Memory B cell (primary cell): ENCODE results near the gene PLXNA2.

Experiments
- ATAC-seq: fragments of 150-1000 bp; cut with Tn5 transposase; 2 replicates; pipeline ENCODE4 v1.10.0; 2021; ENCODE audit warnings: low read depth, mild to moderate bottlenecking, moderate library complexity
- DNase-seq, 2 donors: peaks; one replicate each; pipeline ENCODE4 v3.0.0; 2022; ENCODE audit warnings: low spot score in 2 of 2
- H3K27ac Mint-ChIP-seq: one replicate; pipeline ENCODE4 v1.8.0; 2022; ENCODE audit warnings: mild to moderate bottlenecking, moderate library complexity, mixed read lengths
- H3K27me3 Mint-ChIP-seq: one replicate; pipeline ENCODE4 v1.8.0; 2022; ENCODE audit warnings: mixed read lengths
- H3K36me3 Mint-ChIP-seq: one replicate; pipeline ENCODE4 v1.8.0; 2022; ENCODE audit warnings: mild to moderate bottlenecking, mixed read lengths
- H3K4me1 Mint-ChIP-seq: one replicate; pipeline ENCODE4 v1.8.0; 2022; ENCODE audit warnings: mixed read lengths
- H3K4me3 Mint-ChIP-seq: one replicate; pipeline ENCODE4 v1.8.0; 2022; ENCODE audit warnings: mild to moderate bottlenecking, moderate library complexity, mixed read lengths
- H3K9me3 Mint-ChIP-seq: one replicate; pipeline ENCODE4 v1.8.0; 2022; ENCODE audit warnings: mixed read lengths

Gene PLXNA2

DNA sequence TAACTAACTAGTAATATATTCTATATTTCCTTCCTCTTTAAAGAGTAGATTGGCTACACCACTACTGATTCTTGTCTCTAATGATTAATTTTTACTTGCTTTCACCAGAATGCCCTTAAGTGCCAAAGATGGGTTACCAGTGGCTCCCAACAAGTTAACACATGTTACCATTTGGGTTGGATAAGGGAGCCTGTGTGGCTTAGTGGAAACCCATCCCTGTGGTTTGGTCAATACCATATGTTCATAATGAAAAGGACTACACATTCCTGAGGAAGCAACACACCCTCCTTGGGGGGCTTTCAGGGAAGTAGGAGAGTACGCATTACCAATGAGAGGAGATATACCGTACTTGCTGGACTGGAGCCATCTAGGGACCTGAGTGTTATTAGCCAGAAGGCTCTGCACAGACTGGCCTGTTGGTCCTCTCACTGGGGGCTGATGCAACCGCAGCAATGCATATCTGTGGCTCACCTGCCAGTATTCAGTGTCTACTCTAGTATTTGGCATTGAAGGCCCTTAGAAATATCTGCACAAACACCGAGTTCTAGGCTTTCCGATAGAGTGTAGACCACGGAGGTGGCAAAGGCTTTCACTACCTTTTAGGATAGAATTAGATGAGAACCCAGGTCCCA, 29.3 kb upstream of the PLXNA2 start:
- no peak overlapping the region for H3K27ac Mint-ChIP-seq
- no peaks in the 10 kb centered on the region for H3K9me3 Mint-ChIP-seq
- H3K4me3 Mint-ChIP-seq, result no peak overlapping the region
- no peak for ATAC-seq
- DNase-seq, result no peak
- peaks cover 31% of the 10 kb centered on the region for H3K27me3 Mint-ChIP-seq
- no peaks in the 10 kb centered on the region for H3K36me3 Mint-ChIP-seq
- H3K4me1 Mint-ChIP-seq, result no peaks in the 10 kb centered on the region

DNA sequence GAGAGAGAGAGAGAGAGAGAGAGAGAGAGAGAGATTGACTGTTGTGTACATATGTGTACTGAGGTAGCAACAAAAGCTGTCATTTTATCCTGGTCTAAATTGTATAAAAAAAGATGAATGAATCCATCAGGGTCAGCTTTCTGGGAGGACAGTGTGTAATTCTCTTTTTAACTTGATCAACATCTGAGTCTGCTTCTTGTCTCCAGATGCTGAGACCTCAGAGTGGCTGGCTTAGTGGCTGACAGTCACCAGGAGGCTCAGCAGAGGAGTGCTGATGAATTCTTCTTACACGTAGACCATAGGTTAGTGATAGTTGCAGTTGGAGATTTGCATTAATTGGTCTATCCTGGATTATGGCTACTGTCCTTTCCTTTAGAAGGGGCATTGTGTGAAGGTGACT, 28.5 kb upstream of the PLXNA2 start:
- no peak for ATAC-seq
- Mint-ChIP-seq H3K27me3 (peaks cover 37% of the 10 kb centered on the region), H3K9me3 (no peaks in the 10 kb centered on the region), H3K4me3 (no peak overlapping the region), H3K27ac (no peak overlapping the region), H3K4me1 (no peaks in the 10 kb centered on the region), H3K36me3 (no peaks in the 10 kb centered on the region)
- DNase-seq, result no peak

DNA sequence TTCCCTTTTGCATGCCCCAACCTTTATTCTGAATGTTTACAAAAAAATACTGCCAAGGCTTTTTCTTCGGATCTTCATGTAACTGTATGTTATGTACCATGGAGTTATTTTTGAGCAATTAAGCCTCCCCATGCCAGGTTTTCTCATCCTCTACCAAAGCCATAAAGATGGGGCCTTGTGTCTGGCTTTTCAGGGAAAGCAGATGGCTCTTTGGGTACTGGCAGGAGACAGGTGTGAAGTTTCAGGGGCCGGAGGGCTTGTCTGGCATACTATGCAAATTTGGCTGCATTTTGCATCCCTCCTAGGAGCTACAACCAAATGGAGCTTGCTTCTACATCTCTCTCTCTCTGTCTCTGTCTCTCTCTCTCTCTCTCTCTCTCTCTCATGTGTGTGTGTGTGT, 28.1 kb upstream of the PLXNA2 start:
- ATAC-seq, result no peak
- Mint-ChIP-seq H3K4me3 (no peak overlapping the region), H3K36me3 (no peaks in the 10 kb centered on the region), H3K9me3 (no peaks in the 10 kb centered on the region), H3K4me1 (no peaks in the 10 kb centered on the region), H3K27ac (no peak overlapping the region), H3K27me3 (peaks cover 36% of the 10 kb centered on the region)
- DNase-seq, result no peak

DNA sequence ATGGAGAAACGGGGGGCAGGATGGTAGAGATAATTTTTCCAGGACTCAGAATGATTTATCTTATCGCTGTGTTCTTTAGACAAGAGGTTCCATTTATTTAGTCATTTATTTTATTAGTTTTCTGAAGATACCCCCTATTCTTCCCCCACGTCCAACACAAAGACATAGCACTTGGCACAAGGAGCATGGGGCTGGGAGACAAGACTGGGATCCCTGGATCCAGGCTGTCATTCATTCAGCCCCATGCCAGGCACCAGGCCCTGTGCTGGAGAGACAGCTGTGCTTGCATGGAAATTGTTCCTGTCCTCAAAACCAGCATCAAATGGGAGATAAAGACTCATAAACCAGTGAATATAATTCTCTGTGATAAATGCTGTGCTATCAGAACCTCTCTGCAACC, 27.1 kb upstream of the PLXNA2 start:
- Mint-ChIP-seq H3K9me3 (no peaks in the 10 kb centered on the region), H3K4me1 (peaks cover 3% of the 10 kb centered on the region), H3K27ac (no peak overlapping the region), H3K36me3 (no peaks in the 10 kb centered on the region), H3K4me3 (no peak overlapping the region), H3K27me3 (peaks cover 38% of the 10 kb centered on the region)
- DNase-seq, result no peak
- no peak for ATAC-seq

DNA sequence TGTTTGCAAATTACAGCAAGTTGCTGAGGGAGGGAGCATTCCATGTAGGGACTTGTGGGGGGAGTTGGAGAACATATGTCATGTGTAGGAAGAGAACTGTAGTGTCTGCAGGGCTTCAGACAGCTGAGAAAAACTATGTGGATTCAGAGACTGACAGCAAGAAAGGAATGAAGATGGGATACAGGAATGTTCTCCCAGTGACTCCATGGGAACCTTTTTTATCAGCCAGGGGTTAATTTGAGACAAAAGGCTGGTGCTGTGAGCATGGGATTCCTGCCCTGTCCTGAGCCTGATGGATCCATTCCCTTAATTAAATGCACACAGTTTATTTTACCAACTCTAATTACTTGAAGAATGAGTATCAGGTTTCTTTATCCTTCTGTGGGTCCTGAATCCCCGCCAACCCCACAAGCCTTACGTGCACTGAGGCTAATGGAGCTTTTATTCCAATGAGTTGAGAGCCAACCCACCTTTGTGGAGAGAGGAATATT, 26.5 kb upstream of the PLXNA2 start:
- no peak for DNase-seq
- Mint-ChIP-seq H3K27ac (no peak overlapping the region), H3K9me3 (no peaks in the 10 kb centered on the region)

DNA sequence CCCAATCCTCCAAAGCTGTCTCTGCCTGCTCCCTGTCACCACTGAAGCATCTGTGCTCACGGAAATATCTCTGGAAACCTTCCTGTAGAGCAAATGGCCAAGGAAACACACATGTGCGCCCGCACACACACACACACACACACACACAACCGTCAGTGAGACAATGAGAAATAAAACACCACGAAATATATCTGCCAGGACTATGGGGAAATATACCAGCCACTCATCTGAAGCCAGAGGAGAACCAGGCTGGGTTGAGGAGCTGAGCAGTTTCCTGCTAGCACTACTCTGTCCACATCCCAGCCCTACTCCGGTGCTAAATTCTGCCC, 25.1 kb upstream of the PLXNA2 start:
- peaks cover 3% of the 10 kb centered on the region for H3K4me1 Mint-ChIP-seq
- no peak for ATAC-seq
- H3K27ac Mint-ChIP-seq, result no peak overlapping the region

More for the DNA sequence above, 26.5 kb upstream of the PLXNA2 start:
- H3K4me3 Mint-ChIP-seq, result no peak overlapping the region
- H3K4me1 Mint-ChIP-seq, result peaks cover 3% of the 10 kb centered on the region
- H3K27me3 Mint-ChIP-seq, result peaks cover 35% of the 10 kb centered on the region
- H3K36me3 Mint-ChIP-seq, result no peaks in the 10 kb centered on the region
- ATAC-seq, result no peak

DNA sequence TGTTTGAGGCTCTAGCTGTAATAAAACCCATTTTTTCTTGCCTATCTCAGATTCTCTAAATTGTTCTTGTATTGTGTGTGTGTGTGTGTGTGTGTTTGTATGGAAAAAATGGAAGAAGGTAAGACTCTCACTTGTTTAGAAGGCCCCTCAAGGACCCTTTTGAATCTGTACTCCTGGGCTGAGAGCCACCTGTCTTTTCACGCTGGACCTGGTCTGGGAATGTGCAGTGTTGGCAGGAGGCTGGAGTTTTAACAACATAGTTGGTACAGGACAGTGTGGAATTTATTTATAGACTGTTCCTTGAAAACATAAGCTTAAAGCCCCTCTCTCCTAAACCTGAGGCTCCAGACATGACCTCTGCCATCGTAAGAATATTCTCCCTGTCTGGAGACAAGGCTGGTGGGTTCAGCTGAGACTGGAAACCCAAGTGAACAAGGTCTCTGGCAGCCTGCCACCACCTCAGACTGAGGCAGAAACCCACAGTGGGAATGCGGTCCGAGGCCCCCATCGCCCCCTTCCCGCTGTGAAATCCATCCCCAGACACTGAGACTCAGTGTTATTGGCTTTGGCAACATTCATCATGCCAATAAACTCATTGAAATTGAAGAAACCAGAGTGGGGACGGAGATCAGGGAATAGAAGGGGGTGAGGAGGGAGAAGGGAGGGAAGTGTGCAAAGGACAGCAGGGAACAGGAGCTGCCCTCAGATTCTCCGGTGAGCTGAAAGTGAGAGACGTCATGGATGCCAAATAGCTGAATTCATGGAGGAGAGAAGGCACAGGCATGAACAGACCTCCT, 24.6 kb upstream of the PLXNA2 start:
- Mint-ChIP-seq H3K27ac (no peak overlapping the region), H3K4me1 (peaks cover 3% of the 10 kb centered on the region), H3K27me3 (peaks cover 34% of the 10 kb centered on the region), H3K36me3 (no peaks in the 10 kb centered on the region), H3K4me3 (no peak overlapping the region), H3K9me3 (no peaks in the 10 kb centered on the region)
- ATAC-seq (no peak), DNase-seq (no peak)

More for the DNA sequence above, 25.1 kb upstream of the PLXNA2 start:
- Mint-ChIP-seq H3K9me3 (no peaks in the 10 kb centered on the region), H3K4me3 (no peak overlapping the region), H3K27me3 (peaks cover 31% of the 10 kb centered on the region), H3K36me3 (no peaks in the 10 kb centered on the region)
- DNase-seq, result no peak

DNA sequence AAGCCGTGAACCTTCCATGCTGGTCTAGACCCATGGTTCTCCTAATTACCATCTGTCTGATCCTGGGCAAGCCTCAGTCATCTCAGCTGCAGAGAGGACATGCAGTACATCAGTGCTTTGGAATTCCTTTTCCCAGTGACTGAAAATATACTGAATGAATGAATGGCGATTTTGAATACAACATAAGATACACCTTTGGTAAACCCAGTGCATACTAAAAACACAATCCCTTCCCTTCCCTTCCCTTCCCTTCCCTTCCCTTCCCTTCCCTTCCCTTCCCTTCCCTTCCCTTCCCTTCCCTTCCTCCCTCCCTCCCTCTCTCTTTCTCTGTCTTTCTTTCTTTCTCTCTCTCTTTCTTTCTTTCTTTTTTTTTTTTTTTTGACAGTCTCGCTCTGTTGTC, 21.3 kb upstream of the PLXNA2 start:
- ATAC-seq, result no peak
- Mint-ChIP-seq H3K36me3 (no peaks in the 10 kb centered on the region), H3K4me1 (peaks cover 3% of the 10 kb centered on the region), H3K27me3 (peaks cover 33% of the 10 kb centered on the region), H3K4me3 (no peak overlapping the region), H3K9me3 (no peaks in the 10 kb centered on the region), H3K27ac (no peak overlapping the region)
- DNase-seq, result no peak

DNA sequence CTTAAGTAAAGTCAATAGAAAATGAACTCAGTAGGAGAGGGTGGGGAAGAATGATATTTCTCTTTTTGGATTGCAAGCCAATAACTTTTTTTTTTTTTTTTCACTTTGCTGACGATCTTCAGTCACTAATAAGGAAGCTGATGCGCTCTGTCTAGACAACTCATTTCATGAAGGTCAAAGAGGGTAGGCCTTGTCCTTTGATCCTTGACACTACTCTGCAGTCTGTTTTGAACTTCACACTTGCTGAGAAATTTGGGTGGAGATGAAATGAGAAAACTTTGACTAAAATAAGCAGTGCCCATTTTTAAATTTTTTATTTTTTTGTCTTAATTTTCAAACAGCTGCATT, 20.9 kb upstream of the PLXNA2 start:
- H3K27me3 Mint-ChIP-seq, result peaks cover 31% of the 10 kb centered on the region
- ATAC-seq (no peak), DNase-seq (no peak)
- no peaks in the 10 kb centered on the region for H3K9me3 Mint-ChIP-seq
- peaks cover 3% of the 10 kb centered on the region for H3K4me1 Mint-ChIP-seq
- H3K27ac Mint-ChIP-seq, result no peak overlapping the region
- no peak overlapping the region for H3K4me3 Mint-ChIP-seq
- H3K36me3 Mint-ChIP-seq, result no peaks in the 10 kb centered on the region

DNA sequence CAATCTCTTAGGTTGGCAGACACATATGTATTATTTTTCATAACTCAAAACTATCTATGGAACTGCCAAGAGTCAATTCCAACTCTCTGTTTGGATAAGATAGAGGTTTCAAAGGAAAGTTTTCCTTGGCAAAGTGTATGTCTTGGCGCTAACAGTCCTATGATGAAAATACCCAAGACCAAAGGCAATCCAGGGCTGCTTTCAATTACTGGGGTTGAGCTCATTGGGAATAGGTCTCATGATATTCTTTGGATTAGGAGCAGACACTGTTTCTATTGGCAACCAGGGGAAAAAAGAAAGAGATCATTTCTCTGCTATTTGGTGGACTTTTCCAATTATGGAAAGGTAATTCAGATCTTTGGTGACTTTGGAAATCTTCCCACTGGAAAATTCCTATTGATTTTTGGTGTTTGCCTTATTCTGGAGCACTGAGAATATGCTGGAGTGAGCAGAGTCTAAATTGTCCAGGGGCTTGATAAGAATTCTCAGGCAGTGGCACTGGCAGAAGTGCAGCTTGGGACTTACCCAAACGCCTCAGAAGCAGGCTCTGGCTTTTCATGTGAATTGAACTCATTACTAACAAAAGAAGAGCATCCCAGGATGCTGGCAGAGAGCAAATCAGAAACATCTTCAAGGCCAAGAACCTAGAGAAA, 20.4 kb upstream of the PLXNA2 start:
- Mint-ChIP-seq H3K27ac (no peak overlapping the region), H3K36me3 (no peaks in the 10 kb centered on the region), H3K4me3 (no peak overlapping the region), H3K4me1 (peaks cover 3% of the 10 kb centered on the region), H3K9me3 (peaks cover 3% of the 10 kb centered on the region), H3K27me3 (peaks cover 29% of the 10 kb centered on the region)
- DNase-seq (no peak), ATAC-seq (no peak)

DNA sequence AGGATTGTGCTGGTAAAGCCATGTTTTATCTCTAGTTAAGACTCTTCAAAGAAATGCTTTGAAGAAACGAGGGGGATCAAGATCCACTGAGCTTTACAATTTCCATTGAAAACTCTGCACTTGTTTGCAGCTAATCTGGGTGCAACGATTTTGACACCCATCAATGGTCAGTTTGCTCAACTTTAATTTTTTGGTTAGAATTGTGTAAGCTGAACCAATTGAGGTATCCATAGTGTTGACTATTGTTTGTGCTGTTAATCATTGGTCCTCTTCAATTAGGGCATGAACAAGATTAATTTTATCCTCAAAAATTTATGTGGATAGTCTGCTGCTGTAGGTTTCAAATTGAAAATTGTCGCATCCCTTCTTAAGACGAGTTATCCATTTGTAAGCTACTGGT, 17.7 kb upstream of the PLXNA2 start:
- Mint-ChIP-seq H3K4me1 (peaks cover 3% of the 10 kb centered on the region), H3K4me3 (no peak overlapping the region), H3K27ac (no peak overlapping the region), H3K27me3 (peaks cover 27% of the 10 kb centered on the region), H3K9me3 (peaks cover 6% of the 10 kb centered on the region), H3K36me3 (no peaks in the 10 kb centered on the region)
- DNase-seq (no peak), ATAC-seq (no peak)

DNA sequence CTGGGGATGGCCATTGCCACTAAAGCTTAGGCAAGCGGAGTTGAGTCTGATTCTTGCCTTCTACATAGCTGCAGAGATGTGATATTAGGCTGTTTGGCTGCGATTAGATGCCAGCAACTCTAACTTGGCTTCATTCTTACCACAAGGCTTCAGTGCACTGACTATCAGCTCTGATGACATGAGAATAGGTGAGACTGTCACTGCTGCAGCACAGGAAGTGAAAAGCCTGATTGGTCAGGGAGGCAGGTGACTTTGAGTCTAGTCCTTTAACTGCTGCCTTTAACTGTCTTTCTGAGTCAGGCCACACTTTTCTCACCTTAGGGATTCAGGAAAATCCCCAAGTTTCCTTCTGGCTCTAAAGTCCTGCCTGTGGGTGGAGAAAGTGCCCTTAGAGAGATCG, 14.1 kb upstream of the PLXNA2 start:
- Mint-ChIP-seq H3K4me3 (no peak overlapping the region), H3K27ac (no peak overlapping the region), H3K36me3 (no peaks in the 10 kb centered on the region), H3K27me3 (peaks cover 27% of the 10 kb centered on the region), H3K9me3 (peaks cover 6% of the 10 kb centered on the region), H3K4me1 (no peaks in the 10 kb centered on the region)
- no peak for DNase-seq
- no peak for ATAC-seq

DNA sequence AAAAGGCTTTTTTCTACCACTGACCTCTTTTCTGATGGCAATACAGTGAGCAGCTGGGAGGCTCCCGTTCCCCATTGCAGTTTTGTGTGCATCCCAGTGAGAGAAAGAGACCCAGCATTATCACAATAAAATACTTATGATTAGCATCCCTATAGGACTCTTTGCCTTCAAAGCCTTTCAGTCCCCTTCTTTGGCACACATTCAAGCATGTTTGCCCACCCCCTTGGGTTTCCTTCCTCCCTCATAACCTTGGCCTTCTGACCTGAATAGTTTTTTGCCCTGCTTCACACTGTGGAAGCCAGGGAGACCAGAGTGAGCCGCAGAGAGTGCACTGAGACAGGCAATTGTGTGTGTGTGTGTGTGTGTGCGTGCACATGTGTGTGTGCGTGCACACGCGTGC, 13.2 kb upstream of the PLXNA2 start:
- no peaks in the 10 kb centered on the region for H3K4me1 Mint-ChIP-seq
- no peak overlapping the region for H3K27ac Mint-ChIP-seq
- no peak overlapping the region for H3K4me3 Mint-ChIP-seq
- H3K36me3 Mint-ChIP-seq, result no peaks in the 10 kb centered on the region
- DNase-seq (no peak), ATAC-seq (no peak)
- H3K9me3 Mint-ChIP-seq, result peaks cover 6% of the 10 kb centered on the region
- peaks cover 30% of the 10 kb centered on the region for H3K27me3 Mint-ChIP-seq

DNA sequence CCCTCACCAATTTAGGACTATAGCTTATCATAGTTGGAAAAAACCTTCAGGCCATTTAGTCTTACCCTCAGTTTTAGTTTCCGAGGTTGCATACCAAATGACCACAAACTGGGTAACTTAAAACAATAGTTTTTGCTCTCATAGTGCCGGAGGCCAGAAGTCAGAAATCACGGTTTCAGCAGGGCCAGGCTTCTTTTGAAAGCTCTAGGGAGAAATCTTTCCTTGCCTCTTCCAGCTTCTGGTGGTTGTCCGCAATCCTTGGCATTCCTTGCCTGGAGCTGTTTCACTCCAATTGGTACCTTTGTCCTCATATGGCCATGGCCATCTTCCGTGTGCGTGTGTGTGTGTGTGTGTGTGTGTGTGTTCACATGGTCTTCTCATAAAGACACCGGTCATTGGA, 12.4 kb upstream of the PLXNA2 start:
- Mint-ChIP-seq H3K36me3 (no peaks in the 10 kb centered on the region), H3K9me3 (peaks cover 6% of the 10 kb centered on the region), H3K4me3 (no peak overlapping the region), H3K4me1 (no peaks in the 10 kb centered on the region), H3K27me3 (peaks cover 30% of the 10 kb centered on the region), H3K27ac (no peak overlapping the region)
- ATAC-seq (no peak), DNase-seq (no peak)
